ENCODE results near the gene EML4.

Gene EML4

GRCh38 chr2:42137125-42137841, 31.9 kb upstream of the EML4 start:
- in situ Hi-C loops (cut with MboI; ENCODE audit: low sequenced_read_pairs): no loop called here

- in situ Hi-C loops (cut with MboI; ENCODE audit: low sequenced_read_pairs): no loop called here
Measured at GRCh38 chr2:42138163-42139015, 30.8 kb upstream of the EML4 start.

DNA sequence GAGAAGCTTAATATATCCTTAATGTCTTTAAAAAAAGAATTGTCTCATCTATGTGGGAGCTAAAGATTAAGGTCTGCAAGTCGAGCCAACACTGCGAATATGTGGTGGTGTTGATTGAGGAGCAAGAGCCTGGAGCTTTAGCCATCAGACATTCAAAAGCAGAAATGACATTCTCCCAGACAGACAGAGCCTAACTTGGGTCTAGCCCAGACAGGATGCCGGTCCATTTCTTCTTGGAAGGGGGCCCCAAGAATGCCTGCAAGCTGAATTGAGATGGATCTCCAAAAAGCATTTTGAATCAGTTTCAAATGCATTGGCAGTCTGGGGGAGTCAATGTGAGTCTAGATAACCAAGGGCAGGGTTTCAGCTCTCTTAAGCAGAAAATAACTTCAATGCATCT, 30.1 kb upstream of the EML4 start:
- in situ Hi-C loops (cut with MboI; ENCODE audit: low sequenced_read_pairs): no loop called here

- in situ Hi-C loops (cut with MboI; ENCODE audit: low sequenced_read_pairs): no loop called here
Measured at GRCh38 chr2:42140496-42140895, 28.7 kb upstream of the EML4 start.

DNA sequence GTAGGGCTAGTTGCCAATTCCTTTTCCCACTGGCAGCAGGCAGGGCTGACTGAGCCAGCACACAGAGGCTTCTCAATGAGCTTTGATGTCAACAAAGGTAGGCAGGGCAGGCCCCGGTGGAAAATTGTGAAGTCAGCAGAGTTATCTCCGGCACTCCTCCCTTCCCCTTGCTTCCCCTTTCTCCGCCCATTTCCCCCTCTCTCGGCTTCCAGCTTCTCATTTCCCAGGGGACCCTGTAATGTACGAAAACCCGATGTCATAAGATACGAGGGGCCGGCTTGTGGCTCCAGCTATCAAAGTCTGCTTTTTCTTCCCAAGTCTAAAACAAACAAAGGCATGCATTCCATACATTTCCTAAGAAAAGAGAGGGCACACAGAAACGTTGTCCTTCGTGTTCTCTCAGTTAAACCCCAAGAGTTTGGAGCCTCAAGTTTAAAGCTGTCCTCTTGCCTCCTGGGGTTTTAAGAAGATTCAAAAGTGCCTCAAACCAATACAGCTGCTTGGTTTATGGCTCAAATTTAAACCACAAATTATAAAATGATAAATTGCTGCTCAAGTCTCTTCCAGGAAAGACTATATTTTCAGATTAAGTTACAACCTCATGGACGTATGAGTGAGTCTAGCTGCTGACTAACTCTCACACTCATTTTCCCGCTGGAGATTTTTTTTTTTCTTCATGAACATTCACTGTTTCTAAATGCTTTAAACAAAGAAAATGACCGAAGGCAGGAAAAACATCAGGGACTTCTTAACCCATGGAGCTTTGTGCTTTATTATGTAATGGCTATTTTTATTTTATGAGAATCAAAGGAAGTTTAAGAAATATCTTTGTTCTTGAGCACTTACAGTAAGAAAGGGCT, 27.2 kb upstream of the EML4 start:
- in situ Hi-C loops (cut with MboI; ENCODE audit: low sequenced_read_pairs): no loop called here

GRCh38 chr2:42142547-42143184, 26.5 kb upstream of the EML4 start:
- in situ Hi-C loops (cut with MboI; ENCODE audit: low sequenced_read_pairs): no loop called here

GRCh38 chr2:42147641-42148274, 21.4 kb upstream of the EML4 start:
- in situ Hi-C loops (cut with MboI; ENCODE audit: low sequenced_read_pairs): no loop called here

GRCh38 chr2:42150159-42150558, 19.0 kb upstream of the EML4 start:
- in situ Hi-C loops (cut with MboI; ENCODE audit: low sequenced_read_pairs): no loop called here

- in situ Hi-C loops (cut with MboI; ENCODE audit: low sequenced_read_pairs): no loop called here
Measured at GRCh38 chr2:42153944-42154581, 15.1 kb upstream of the EML4 start.

- in situ Hi-C loops (cut with MboI; ENCODE audit: low sequenced_read_pairs): no loop called here
Measured at GRCh38 chr2:42156721-42157120, 12.4 kb upstream of the EML4 start.

GRCh38 chr2:42161444-42161843, 7.7 kb upstream of the EML4 start:
- in situ Hi-C loops (cut with MboI; ENCODE audit: low sequenced_read_pairs): no loop called here

DNA sequence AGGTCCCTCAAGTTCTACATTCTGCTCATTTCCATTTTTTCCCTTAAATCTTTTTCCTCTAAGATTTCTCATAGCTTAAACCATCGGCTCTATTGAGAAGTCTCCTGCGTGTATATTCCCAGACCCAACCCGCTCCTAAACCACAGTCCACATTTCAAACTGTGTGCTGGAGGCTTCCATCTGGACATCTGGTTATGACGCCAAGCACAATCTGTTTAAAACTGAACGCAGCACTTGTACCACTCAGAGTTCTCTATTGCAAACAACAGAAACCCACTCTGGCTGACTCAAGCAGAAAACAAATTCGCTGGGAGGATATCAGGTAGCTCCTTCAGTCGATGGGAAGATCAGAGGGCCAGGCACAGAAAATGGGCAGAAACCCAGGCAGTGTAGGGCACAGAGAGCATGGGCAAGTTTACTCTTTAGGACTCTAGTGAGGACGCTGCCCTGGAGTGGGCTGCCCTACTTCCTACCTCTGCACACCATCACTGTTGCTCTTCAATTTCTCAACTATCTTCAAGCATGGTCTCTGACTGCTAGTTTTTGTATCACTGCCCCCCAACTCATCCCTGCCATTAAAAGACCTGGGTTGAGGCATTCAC, 5.6 kb upstream of the EML4 start:
- in situ Hi-C loops (cut with MboI; ENCODE audit: low sequenced_read_pairs): no loop called here

DNA sequence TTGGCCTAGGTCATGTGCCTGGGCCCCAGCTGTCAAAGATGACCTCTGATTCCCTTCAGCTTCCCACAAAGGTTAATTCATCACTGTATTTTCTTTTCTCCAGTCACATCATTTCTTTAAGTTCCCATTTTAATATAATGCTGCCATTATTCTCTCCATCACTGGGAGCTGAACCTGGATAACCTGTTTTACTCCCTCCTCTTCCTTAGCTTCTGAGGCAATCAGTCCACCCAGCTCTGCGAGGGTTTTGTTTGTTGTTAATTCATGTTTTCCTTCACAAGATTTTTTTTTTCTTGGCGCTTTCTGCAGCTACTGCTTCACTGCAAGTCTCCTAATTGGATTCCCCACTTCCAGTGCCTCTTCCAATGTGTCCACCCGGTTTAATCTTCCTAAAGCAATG, 5.1 kb upstream of the EML4 start:
- in situ Hi-C loops (cut with MboI; ENCODE audit: low sequenced_read_pairs): no loop called here

DNA sequence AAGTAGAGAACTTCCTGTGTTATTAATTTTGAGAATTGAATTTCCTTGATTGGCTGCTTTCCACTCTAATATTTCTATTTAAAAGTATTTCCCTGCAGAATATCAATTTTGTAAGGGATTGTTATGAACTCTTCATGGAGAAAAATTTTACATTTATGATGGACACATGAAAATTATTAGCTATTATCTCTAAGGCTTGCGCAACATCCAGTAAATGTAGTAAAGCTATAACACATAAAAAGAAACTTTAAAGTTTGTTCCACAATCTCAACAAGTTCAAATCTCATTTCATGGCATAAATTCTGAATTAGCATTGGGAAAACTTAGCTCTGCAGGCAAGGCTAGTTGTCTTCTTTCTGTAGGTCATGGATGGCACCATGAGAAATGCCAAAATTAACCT, 4.2 kb upstream of the EML4 start:
- in situ Hi-C loops (cut with MboI; ENCODE audit: low sequenced_read_pairs): no loop called here

DNA sequence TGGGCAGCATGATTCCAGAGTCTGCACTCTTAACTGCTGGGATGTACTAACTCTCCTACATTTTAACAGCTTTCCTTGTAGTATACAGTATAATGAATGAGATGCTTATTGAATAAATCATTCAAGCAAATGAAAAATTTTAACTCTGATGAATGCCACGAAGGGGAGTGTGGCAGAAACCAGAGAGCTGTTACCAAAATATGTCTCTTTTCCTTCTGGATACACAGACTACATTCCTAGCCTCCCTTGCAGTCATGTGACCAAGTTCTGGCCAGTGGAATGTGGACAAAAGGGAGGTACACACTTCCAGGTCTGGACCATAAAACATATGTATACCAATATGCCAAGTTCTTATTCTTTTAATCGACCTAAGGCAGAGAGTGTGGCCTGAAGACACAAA, 1.7 kb upstream of the EML4 start:
- in situ Hi-C loops (cut with MboI; ENCODE audit: low sequenced_read_pairs): no loop called here

DNA sequence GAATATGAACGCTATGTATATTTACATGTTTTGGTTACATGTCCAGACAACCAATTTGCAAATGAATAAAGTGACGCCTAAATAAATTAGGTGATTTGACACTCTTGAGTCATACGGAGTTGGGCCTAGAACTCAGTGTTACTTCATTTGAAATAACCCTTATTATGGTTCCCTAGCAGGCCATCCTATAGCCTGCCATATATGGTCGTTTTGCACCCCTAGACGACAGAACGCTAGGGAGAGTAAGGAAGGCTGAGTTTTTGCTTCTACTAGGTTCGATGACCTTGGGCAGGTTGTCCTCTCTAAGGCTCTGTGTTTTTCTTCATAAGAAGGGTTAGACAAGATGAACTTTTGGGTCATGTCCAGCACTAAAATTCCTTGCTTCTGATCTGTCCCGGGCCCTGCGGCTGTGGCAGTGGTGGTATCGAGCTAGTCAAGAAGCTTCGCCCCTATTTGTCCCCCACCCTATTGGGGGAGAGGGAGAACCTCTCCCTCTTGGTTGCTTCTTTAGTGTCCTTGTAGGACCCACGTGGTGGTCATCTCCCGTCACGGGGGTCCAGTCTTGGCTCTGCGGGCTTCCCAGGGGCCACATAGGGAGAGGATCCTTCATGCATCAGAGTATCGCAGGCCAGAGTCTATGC, 574 bp upstream of the EML4 start:
- in situ Hi-C loops (cut with MboI; ENCODE audit: low sequenced_read_pairs): no loop called here

DNA sequence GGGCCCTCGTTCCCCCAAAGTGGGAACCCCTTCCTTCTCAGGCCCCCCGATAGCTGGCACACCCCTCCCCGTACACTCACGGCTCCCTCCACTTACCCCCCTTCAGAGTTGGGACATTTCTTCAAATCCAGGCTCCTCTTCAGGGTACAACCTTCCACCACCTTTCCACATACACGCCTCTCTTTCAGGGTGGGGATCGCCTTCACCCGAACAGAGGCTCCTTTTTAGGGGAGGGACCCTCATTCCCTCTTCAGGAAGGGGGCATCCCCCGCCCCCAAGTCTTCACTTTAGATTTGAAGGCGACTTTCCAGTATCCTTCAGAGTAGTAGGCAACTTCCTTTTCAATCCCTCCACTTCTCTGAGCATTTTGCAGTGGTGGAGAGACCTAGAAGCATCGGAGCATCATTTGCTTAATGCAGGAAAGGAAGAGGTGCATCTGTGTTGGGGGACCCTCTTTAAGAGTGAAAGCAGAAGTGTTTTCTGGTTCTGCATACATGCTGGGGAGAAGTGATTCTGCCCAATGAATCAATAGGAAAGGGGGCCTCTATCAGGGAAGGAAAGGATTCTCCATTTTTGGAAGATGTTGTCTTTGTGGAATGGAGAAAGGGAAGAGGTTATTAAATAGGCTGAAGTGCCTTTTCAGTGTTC, 845 bp downstream of the EML4 start:
- in situ Hi-C loops (cut with MboI; ENCODE audit: low sequenced_read_pairs): no loop called here

DNA sequence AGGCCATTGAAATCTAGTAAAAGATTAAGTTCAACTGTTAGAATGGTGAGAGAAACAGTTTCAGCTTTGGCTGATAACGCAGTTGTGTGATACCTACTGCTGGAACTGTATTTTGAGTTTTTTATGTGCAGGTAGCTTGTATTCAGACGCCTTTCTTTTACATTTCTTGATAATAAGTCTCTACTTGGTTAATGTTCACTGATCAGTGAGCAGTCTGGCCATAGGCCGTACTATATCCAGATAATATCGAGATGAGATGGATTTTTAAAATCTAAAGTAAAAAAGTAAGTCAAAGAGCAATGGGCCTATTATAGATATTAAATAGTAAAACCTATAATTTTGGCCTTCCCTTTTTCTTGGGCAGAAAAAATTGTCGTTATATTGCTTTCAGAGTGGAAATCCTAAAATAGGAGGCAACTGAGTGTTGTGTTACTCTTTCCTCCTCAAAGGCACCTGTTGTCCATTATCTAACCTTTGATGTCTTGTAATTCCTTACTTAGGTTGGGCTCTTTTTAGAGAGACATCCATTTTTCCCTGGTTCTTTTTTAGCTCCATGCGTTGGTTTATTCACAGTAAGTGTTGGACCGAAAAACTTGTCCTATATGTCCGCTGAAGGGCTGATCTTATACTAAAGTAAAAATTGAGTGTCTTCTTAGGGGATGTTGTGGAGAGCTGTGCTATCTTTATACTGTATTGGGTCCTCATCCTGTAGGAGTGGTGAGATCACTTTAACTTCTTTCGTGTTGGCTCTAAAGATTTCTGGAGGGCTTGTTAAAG, 1.7 kb downstream of the EML4 start:
- in situ Hi-C loops (cut with MboI; ENCODE audit: low sequenced_read_pairs): no loop called here
